GM18870 (cell line): Measurements from ENCODE around the gene CPOX.
A peak's percentile ranks its signal among the peaks of the same experiment; 100 is the strongest.

Experiments used
- ATAC-seq: cut with Tn5 transposase; IDR thresholded peaks from one replicate; pipeline ENCODE4 v1.9.1; 2021; ENCODE audit warnings: moderate library complexity; ENCODE audit not compliant: unreplicated experiment

CPOX gene

DNA sequence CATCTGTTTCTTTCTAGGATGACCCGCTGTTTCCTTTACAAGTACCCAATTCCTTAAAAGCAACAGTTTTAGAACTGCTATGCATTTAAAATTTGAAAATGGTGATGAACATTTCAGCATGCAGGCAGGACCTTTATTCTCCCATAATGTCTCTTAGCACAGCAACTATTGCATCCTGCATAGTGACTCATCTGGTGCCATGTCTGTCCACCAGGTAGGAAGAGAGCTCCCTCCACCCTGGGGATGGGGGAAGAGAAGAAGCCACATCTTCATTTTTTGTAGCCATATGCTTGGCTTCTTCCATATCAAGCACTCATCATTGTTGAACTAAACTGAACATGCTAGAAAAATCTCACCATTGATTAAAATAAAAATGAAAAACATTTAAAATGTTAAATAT is 51.7 kb downstream of the CPOX start:
- no peak for ATAC-seq

DNA sequence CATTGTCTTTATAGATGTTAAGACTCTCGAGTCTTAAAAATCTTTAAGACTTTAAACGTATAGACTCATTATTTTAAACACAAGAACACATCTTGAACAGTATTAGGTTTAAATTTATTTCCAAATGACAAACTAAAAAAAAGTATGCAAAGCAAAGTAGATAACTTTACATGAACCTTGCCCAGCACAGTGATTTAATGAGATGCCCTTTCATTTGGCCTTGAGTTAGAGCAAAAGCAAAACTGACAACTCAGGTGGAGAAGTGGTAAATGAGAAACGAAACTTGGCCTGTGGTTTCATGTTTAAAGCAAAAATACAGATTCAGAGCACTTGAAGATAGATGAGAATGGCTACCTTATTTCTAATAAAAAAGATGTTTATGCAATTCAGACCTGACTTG is 53.1 kb downstream of the CPOX start:
- ATAC-seq, result peak; percentile 35

DNA sequence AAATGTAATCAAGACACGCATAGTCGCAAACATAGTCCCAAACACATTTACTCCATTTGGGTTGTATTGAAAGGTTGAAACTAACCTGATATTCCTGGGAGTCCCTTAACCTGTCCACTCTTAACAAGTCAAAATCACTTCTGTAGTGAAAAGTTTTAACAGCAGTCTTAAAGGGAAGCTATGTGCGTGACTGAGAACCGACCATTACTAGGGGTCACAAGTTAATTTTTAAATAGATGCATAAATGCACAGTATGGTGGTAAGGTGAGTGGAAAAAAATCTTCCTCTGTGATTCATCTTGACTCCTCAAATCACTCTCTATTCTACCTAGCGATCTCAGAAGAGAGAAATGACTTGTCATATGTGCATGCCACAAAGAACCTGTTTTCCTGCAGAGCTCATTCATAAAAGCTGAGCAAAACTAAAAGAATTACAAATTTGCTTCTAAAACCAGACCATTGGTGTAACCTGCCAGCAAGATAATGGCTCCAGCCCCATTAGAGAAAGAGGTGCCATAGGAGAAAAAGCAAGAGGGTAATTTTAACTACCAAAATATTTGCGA is 56.9 kb downstream of the CPOX start:
- ATAC-seq, result peak; percentile 78

DNA sequence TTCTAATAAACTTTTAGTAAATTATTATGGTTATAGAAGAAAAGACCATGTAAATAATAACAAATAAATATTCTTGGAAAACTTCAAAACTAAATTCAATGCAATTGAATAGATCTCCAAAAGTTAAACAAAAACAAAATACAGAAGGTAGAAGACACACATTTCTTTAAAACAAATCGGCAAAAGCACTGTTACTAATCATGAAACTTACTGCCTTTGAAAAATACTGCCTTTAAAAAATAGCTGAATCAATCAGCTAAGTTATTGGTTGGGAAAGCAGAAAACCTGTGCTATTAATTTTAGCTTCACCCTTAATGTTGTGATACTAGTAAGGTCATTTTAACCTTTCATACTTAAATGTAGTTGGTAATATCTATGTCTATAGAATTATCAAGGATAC is 58.7 kb downstream of the CPOX start:
- no peak for ATAC-seq

DNA sequence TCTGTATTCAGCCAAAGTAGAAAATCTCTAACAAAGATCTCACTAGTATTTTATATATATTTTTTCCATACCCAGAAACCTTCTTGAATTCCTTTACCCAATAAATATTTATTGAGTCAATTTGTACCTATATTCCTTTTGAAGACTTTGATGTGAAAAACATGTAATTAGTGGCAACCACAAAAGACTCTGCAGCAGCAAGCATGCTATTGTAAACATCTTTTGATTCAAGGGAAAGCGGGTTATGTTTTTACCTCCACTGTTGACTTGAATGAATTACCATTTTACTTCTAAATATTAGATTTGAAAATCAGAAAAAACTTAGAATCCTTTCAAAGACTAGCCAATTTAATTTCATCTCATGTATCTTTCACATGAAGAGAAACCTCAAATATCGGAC is 59.2 kb downstream of the CPOX start:
- no peak for ATAC-seq

DNA sequence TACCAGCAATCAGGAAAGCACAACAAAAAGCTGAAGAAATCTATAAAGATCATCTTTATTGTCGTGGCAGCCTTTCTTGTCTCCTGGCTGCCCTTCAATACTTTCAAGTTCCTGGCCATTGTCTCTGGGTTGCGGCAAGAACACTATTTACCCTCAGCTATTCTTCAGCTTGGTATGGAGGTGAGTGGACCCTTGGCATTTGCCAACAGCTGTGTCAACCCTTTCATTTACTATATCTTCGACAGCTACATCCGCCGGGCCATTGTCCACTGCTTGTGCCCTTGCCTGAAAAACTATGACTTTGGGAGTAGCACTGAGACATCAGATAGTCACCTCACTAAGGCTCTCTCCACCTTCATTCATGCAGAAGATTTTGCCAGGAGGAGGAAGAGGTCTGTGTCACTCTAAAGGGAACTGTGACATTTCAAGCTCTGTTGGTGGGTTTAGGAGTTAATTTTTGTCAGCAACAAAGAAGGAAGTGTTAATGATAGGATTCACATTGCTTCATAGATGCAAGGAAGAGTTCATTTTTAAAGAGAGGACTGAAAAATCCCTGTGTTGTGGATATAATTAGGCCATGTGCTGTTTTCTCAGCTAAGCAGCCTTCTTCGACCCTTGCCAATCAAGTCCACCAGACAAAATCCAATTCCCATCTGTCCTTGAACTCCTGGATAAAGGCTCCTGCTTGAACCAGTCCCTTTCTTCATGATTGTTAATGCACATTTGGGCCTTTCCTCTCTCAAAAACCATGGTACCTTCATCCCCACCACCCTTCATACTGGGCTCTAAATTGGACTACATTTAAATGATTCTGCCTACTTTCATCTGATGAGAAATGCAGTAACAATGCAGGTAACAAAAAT is 60.5 kb downstream of the CPOX start:
- ATAC-seq, result no peak

DNA sequence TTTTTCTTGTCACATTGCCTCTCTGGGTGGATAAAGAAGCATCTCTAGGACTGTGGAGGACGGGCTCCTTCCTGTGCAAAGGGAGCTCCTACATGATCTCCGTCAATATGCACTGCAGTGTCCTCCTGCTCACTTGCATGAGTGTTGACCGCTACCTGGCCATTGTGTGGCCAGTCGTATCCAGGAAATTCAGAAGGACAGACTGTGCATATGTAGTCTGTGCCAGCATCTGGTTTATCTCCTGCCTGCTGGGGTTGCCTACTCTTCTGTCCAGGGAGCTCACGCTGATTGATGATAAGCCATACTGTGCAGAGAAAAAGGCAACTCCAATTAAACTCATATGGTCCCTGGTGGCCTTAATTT is 61.2 kb downstream of the CPOX start:
- no peak for ATAC-seq

DNA sequence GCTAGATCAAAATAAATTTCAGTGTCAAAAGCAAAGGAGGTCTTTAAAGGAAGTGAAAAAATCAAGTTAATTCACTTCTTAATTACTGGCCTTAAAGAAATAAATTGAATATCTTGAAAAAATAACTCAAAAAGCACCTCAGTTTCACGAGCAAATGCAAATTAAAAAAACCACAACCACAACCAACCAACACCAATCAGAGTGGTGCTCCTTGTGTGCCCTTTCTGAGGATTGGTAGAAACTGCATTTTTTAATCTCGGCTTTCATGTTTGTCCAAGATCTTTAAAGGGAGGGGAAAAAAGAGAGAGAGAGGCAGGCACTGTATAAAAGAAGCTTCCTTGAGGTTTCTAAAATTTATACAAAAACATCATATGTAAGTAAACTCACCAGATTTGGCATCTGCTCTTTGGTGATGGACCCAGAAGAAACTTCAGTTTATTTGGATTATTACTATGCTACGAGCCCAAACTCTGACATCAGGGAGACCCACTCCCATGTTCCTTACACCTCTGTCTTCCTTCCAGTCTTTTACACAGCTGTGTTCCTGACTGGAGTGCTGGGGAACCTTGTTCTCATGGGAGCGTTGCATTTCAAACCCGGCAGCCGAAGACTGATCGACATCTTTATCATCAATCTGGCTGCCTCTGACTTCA is 61.7 kb downstream of the CPOX start, which contains the start of gene GPR15:
GPR15 (plus strand) TSS at position 357 of the 653 bp plus-strand sequence; CDS start at position 413, 56 bp downstream.
- ATAC-seq, result peak; percentile 26

DNA sequence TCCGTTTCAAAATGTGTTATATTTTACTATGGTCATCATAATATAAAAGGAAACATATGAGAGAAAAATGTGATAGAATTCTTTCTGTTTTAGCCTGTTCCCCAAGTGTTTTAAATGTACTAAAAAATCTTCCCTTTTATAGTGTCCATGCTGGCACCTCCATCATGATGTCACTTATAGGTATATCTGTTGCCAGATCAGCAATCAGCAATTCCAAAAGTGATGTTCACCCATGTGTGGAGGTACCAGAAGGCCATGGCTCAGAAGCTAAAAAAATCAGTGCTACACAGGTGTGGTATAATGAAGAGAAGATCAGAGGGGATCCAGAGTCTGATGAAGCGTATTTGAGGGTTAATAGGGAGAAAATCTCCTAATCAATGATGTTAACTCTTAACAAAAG is 62.7 kb downstream of the CPOX start:
- peak; percentile 20 for ATAC-seq

DNA sequence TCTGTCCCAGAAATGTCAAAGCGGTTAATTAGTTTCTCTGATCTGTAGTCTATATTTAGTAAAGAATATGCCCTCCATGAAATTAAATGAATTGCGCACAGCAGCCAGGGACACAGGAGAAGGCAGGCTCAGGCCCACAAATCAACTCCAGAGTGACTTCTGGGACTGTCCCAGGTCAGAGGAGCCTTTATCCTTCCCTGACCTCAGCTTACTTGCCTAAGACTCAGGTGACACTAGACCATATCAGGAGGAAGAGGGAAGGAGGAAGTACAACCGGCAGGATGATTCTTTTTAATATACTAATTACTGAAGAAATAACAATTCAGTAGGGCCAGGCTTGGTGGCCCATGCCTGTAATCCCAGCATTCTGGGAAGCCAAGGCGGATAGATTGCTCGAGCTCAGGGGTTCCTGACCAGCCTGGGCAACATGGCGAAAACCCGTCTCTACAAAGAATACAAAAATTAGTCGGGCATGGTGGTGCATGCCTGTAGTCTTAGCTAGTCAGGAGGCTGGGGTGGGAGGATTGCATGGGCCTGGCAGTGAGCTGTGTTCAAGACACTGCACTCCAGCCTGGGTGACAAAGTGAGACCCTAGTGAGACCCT is 63.5 kb downstream of the CPOX start:
- no peak for ATAC-seq
